HG03558 (cell line): Measurements from ENCODE around the gene SYN1.

ENCODE experiments used
- ATAC-seq: cut with Tn5 transposase; IDR thresholded peaks from one replicate; pipeline ENCODE4 v1.9.1; 2021; ENCODE audit warnings: moderate number of reproducible peaks; ENCODE audit not compliant: unreplicated experiment; ENCODE audit errors: extremely low read depth

Gene SYN1

GRCh38 chrX:47540754-47541538, 78.7 kb downstream of the SYN1 start:
- ATAC-seq, result no peak

- ATAC-seq, result no peak
Measured at GRCh38 chrX:47539860-47540259, 79.8 kb downstream of the SYN1 start.

- no peak for ATAC-seq
Measured at GRCh38 chrX:47530049-47530448, 89.6 kb downstream of the SYN1 start.

GRCh38 chrX:47529548-47529947, 90.1 kb downstream of the SYN1 start:
- no peak for ATAC-seq

GRCh38 chrX:47523713-47524166, 95.9 kb downstream of the SYN1 start:
- no peak for ATAC-seq

GRCh38 chrX:47523297-47523696, 96.4 kb downstream of the SYN1 start:
- no peak for ATAC-seq
